Measurements from ENCODE around the gene PRM2. TPM values are rescaled to one million over a fixed set of nuclear protein-coding genes. Genes with fewer than 3 reads are reported as not detected.

Gene PRM2
- total and polyA plus RNA-seq, 2 donors (not counting 1 experiment from before 2014, with no cell fraction given), result not detected

GRCh38 chr16:11236461-11237254 is 39.6 kb downstream of the PRM2 start:
- no peak overlapping the region for H3K4me3 ChIP-seq (replicated peaks in 1 of 4; ENCODE audit: control extremely low read depth in 1 of 4, insufficient read depth in 1 of 4, low read depth in 3 of 4, low read length in 4 of 4)

GRCh38 chr16:11235703-11235991 is 40.6 kb downstream of the PRM2 start:
- no peak overlapping the region for H3K4me3 ChIP-seq (replicated peaks in 1 of 4; ENCODE audit: control extremely low read depth in 1 of 4, insufficient read depth in 1 of 4, low read depth in 3 of 4, low read length in 4 of 4)
- H3K36me3 ChIP-seq (ENCODE audit: control insufficient read depth, insufficient read depth, low read length), result no peaks in the 10 kb centered on the region
- H3K9me3 ChIP-seq (ENCODE audit: control insufficient read depth, insufficient read depth, low read depth, low read length), result no peaks in the 10 kb centered on the region
- H2AFZ ChIP-seq (ENCODE audit: low read length), result no peak overlapping the region
- peaks cover 2% of the 10 kb centered on the region for H3K4me1 ChIP-seq (ENCODE audit: control insufficient read depth, extremely low read depth, insufficient read depth, low read length)
- TF ChIP-seq CTCF (conservative IDR thresholded peaks at IDR 0.05 in 1 of 2, IDR thresholded peaks at IDR 0.05 in 1 of 2; ENCODE audit: low read depth in 1 of 2, low read length in 2 of 2) (no peak), EZH2 (IDR thresholded peaks at IDR 0.05; ENCODE audit: low read length, missing control alignments) (no peak)
- no peak overlapping the region for H3K27ac ChIP-seq (ENCODE audit: insufficient read depth, low read length)
- no peak overlapping the region for H3K9ac ChIP-seq (ENCODE audit: insufficient read depth, low read length)
- no peak overlapping the region for H3K4me2 ChIP-seq (ENCODE audit: extremely low read depth, insufficient read depth, low read length)
- no peak for DNase-seq (ENCODE audit: low read depth in 2 of 2)
- no peaks in the 10 kb centered on the region for H4K20me1 ChIP-seq (ENCODE audit: control insufficient read depth, extremely low read depth, insufficient read depth, low read length)
- H3K27me3 ChIP-seq (ENCODE audit: control insufficient read depth, insufficient read depth, low read length), result no peaks in the 10 kb centered on the region
- H3K79me2 ChIP-seq (ENCODE audit: control insufficient read depth, insufficient read depth, low read length), result no peaks in the 10 kb centered on the region

More at GRCh38 chr16:11236461-11237254, 39.6 kb downstream of the PRM2 start:
- no peaks in the 10 kb centered on the region for H3K79me2 ChIP-seq (ENCODE audit: control insufficient read depth, insufficient read depth, low read length)
- no peaks in the 10 kb centered on the region for H3K27me3 ChIP-seq (ENCODE audit: control insufficient read depth, insufficient read depth, low read length)
- H3K36me3 ChIP-seq (ENCODE audit: control insufficient read depth, insufficient read depth, low read length), result no peaks in the 10 kb centered on the region
- H3K4me1 ChIP-seq (ENCODE audit: control insufficient read depth, extremely low read depth, insufficient read depth, low read length), result no peaks in the 10 kb centered on the region
- TF ChIP-seq EZH2 (IDR thresholded peaks at IDR 0.05; ENCODE audit: low read length, missing control alignments) (no peak), CTCF (conservative IDR thresholded peaks at IDR 0.05 in 1 of 2, IDR thresholded peaks at IDR 0.05 in 1 of 2; ENCODE audit: low read depth in 1 of 2, low read length in 2 of 2) (no peak)
- H2AFZ ChIP-seq (ENCODE audit: low read length), result no peak overlapping the region
- H3K9ac ChIP-seq (ENCODE audit: insufficient read depth, low read length), result no peak overlapping the region
- H3K4me2 ChIP-seq (ENCODE audit: extremely low read depth, insufficient read depth, low read length), result no peak overlapping the region
- no peak overlapping the region for H3K27ac ChIP-seq (ENCODE audit: insufficient read depth, low read length)
- H3K9me3 ChIP-seq (ENCODE audit: control insufficient read depth, insufficient read depth, low read depth, low read length), result no peaks in the 10 kb centered on the region
- peak in 1 of 2 donors; percentile 33 for DNase-seq (ENCODE audit: low read depth in 2 of 2)
- no peaks in the 10 kb centered on the region for H4K20me1 ChIP-seq (ENCODE audit: control insufficient read depth, extremely low read depth, insufficient read depth, low read length)

- H3K4me1 ChIP-seq (ENCODE audit: control insufficient read depth, extremely low read depth, insufficient read depth, low read length), result peaks cover 2% of the 10 kb centered on the region
- H3K9ac ChIP-seq (ENCODE audit: insufficient read depth, low read length), result no peak overlapping the region
- no peaks in the 10 kb centered on the region for H3K9me3 ChIP-seq (ENCODE audit: control insufficient read depth, insufficient read depth, low read depth, low read length)
- TF ChIP-seq CTCF (conservative IDR thresholded peaks at IDR 0.05 in 1 of 2, IDR thresholded peaks at IDR 0.05 in 1 of 2; ENCODE audit: low read depth in 1 of 2, low read length in 2 of 2), result no peak
- no peak for TF ChIP-seq EZH2 (IDR thresholded peaks at IDR 0.05; ENCODE audit: low read length, missing control alignments)
- no peaks in the 10 kb centered on the region for H3K79me2 ChIP-seq (ENCODE audit: control insufficient read depth, insufficient read depth, low read length)
- H3K27ac ChIP-seq (ENCODE audit: insufficient read depth, low read length), result no peak overlapping the region
- H3K4me3 ChIP-seq (replicated peaks in 1 of 4; ENCODE audit: control extremely low read depth in 1 of 4, insufficient read depth in 1 of 4, low read depth in 3 of 4, low read length in 4 of 4), result no peak overlapping the region
- no peaks in the 10 kb centered on the region for H3K27me3 ChIP-seq (ENCODE audit: control insufficient read depth, insufficient read depth, low read length)
- no peaks in the 10 kb centered on the region for H4K20me1 ChIP-seq (ENCODE audit: control insufficient read depth, extremely low read depth, insufficient read depth, low read length)
- no peak overlapping the region for H2AFZ ChIP-seq (ENCODE audit: low read length)
- no peak overlapping the region for H3K4me2 ChIP-seq (ENCODE audit: extremely low read depth, insufficient read depth, low read length)
- DNase-seq (ENCODE audit: low read depth in 2 of 2), result peak in 1 of 2 donors; percentile 69
- no peaks in the 10 kb centered on the region for H3K36me3 ChIP-seq (ENCODE audit: control insufficient read depth, insufficient read depth, low read length)
Measured at GRCh38 chr16:11234884-11235702, 41.2 kb downstream of the PRM2 start.

All from fibroblast of lung (primary cell).